ENCODE results near the gene ZNF488.

Gene ZNF488

GRCh38 chr10:47381427-47382379, 2.4 kb downstream of the ZNF488 start:
- no peak for DNase-seq

DNA sequence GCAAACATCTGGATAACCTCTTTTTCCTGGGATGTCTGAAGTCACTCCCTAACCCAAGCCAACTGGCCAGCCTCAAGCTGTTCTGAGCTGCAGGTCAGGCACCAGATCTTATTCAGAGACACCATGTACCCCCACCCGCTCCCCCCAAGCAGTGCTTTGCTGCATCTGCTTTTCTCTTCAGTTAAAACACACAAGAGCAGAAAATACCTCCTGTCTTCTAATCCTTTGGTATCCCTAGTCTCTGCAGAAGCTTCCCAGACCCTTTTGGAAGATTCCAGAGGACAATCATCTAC, 3.0 kb downstream of the ZNF488 start:
- DNase-seq, result no peak

DNA sequence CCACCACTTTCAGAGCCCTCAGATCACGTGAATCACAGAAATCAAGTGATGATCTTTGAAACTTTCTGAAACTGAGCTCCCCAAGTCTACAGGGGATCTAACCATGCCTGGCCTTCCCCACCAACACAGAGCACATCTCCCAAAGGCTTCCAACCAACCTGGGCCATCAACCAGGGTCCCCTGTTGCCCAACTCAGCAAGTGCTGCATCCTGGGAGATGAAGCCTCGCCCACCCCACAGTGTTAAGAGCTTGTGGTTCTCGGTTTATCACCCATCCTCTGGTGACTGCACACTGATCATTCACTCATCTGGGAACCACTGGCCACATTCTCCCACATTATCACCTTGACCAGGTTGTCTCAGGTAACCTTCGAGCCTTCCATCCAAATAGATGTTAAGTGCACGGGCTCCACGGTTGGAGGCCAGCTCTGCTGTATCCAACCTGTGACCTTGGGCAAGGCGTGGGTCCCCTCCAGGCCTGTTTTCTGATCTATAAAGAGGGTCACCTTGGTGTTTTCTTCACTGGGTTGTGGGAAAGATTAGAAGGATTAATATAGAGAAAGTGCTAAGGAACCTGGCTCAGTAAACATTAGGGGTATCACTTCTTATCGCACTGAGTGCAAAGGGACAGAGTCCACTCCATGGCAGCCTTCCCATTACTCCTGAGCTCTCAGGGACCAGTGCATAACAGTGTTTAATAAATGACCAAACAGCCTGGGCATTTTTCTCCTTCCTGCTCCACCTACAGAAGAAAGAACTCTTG, 3.6 kb downstream of the ZNF488 start:
- no peak for DNase-seq

- no peak for DNase-seq
Observed at GRCh38 chr10:47379901-47380300, 4.2 kb downstream of the ZNF488 start.

- DNase-seq, result no peak
Observed at GRCh38 chr10:47379445-47379785, 4.7 kb downstream of the ZNF488 start.

GRCh38 chr10:47378606-47379444, 5.3 kb downstream of the ZNF488 start:
- DNase-seq, result no peak

GRCh38 chr10:47378183-47378510, 5.9 kb downstream of the ZNF488 start:
- DNase-seq, result no peak

GRCh38 chr10:47376522-47377220, 7.4 kb downstream of the ZNF488 start:
- DNase-seq, result no peak

DNA sequence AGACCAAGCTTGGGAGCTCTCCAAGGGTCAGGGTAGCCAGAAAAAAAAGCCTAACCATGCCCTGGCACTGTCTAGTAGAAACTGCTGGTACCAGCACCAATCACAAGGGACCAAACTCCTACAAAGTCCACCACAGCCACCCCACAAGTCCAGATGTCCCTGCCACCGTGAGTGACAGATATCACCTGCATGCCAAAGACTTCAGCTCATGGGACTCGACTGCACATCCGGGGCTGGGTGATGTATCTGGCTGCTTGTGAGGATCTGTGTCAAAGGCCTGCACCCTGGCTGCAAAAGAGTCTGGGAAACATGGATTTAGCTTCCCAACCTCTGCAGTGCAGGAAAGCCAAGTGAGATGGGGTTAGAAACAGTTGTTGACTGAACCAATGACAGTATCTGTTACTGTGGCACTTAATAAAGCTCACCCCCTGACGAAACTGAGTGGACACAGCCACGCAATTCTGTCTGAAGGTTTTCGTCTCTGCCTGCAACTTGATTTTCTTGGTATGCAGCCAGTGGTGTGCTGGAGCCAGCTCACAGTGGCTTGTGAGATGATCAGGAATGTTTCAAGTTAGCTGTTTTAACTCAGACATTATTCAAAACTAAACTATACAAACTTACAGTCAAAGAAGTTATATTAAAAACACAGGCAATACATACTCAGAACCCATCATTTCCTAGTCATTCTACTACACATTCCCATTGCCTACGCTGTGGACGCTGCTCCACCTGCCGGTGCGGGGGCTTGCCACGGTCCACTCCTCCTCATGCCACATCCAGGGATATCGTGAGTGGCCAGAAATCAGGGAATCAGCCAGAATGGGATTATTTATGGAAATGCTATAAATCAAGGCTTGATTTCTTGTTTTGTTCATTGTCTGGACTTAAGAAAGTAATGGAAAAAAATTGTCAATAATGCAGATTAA, 9.2 kb downstream of the ZNF488 start:
- DNase-seq, result no peak

- DNase-seq, result peak; percentile 7
Observed at GRCh38 chr10:47372726-47373125, 11.4 kb downstream of the ZNF488 start.

DNA sequence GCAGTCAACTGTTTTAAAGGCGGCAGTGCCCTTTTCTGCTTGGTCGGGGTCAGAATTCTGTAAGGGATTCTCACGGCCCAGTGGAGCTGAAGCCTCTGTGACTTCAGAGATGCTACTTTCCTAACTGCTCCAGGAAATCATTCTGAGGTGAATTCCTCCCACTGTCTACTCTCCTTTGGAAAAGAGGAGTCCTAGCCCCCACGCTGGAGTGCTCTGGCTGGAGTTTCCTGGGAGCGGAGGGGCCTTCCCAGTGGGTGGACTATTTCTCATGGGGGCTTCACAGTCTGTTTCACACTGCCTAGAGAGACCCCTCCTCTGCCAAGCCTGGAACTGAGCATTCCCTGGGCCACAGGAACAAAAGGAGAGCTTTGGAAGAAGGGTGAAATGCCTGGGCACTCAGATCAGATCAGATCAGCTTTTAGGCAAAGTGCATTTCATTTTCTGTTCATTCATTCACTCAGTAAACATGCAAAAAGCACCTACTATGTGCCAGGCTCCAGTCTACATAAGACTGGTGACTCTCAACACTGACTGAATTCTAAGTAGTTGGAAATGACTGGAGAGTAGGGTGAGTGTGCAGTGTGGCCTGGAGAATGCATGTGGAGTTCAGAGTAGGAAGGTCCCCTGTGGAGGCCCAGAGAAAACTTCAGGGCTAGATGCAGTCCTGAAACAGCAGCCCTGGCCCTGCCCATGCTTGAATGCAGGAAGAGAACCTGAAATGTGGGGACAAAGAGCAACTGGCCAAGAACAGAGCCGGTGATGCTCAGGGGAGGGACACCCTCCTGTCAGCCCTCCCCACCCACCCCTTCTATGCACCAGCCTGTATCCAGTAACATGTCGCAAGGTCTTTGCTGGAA, 12.2 kb downstream of the ZNF488 start:
- DNase-seq, result peak; percentile 5

- peak; percentile 2 for DNase-seq
Observed at GRCh38 chr10:47370878-47371277, 13.2 kb downstream of the ZNF488 start.

DNA sequence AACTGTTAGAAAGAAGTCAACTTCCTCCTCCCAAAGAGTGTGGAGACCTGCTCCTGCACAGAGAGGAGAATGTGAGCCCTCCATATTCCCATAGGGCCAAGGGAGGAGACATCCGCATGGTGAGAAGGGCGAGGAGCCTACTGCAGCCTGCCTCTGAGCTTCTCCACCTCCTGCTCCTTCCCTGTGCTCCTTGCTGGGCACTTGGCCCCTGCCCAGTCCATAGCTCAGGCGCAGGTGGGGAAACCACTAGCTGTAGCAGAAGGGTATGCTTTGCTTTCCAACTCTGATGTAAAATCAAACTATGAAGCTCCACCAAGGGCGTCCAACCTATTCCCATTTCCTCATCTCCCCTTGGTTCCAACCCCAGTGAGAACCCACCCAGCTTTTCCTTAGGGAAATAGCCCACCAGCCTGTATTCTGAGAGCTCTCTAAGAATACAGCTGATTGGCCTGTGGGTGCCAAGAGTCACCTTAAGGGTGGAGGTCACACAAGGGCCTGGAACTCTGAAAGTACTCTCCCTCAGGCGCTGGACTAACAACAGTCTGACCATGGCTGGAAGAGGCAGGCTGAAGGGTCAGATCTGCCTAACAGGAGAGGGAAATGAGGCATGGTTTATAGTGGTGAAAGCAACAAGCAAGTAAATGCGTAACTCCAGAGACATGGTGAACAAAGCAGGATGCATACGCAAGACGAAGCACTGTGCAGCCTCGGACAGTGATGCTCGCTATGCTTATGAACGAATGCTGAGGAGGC, 13.9 kb downstream of the ZNF488 start:
- DNase-seq, result peak; percentile 6

GRCh38 chr10:47369251-47369894, 14.7 kb downstream of the ZNF488 start:
- peak; percentile 9 for DNase-seq

DNA sequence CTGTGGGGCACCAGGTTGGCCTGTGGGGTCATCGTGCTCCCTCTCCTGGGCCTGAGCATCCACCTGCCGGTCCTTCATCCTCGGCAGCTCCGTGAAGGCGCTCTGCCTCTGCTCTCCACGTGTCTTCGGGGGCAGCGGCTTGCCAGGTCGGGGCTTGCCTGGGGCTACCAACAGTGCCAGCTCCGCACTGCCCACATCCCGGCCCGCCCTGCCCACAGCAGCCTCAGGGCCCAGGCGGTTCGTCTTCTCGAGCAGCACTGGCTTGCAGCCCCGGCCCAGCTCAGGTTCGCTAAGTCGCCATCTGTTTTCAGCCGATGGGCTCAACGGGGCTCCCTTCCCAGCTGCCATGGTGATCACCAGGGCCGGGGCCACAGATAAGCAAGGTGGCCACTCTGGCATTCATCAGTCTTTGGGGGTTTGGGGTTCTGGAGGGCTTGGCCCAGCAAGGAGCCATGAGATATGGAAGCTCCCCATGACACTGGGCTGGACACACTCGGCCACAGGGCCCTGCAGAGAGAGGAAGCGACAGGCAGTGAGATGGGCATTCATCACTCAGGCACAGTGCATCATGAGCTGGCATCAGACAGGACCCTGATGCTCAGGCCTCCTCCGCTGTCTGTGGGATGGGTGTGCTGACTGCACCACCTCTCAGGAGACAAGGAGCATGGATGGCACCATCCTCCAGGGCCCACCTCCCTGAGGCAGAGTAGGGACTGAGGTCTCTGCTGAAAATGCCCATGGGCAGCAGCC, 15.5 kb downstream of the ZNF488 start:
- no peak for DNase-seq

DNA sequence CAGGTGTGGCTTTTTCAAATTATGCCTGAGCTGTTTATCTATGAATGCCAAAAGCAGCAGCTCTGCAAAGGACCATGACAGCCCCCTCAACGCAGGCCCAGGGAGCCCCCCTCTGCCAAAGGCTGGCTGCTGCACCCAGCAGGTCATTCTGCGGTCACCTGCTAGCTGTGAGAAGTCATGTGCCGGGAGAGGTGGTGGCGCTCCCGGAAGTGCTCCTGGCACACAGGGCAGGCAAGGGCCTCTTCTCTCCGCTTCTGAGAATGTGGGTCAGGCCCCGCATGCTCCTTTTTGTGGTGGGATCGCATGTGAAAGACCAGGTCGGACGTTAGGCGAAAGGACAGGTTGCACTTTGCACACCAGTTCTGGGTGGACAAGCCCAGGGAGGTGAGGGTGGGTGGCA, 16.4 kb downstream of the ZNF488 start:
- DNase-seq, result no peak

- no peak for DNase-seq
Observed at GRCh38 chr10:47366731-47367460, 17.2 kb downstream of the ZNF488 start.

- DNase-seq, result no peak
Observed at GRCh38 chr10:47366181-47366631, 17.9 kb downstream of the ZNF488 start.

Measured in 8988T (cell line).